C4-2B (cell line): ENCODE results near the gene PGLYRP3.

Experiments used
- H3K27ac ChIP-seq: fragments of 450-650 bp; 2 replicates; pipeline ENCODE4 v1.5.1; 2017
- CTCF ChIP-seq: fragments of 450-650 bp; conservative IDR thresholded peaks from 2 replicates; pipeline ENCODE4 v1.5.1; 2017; ENCODE audit warnings: mild to moderate bottlenecking
- ZFX ChIP-seq: fragments of 450-650 bp; IDR thresholded peaks from 2 replicates; pipeline ENCODE4 v1.6.1; 2017

The PGLYRP3 gene

GRCh38 chr1:153250166-153250565 lies 62.6 kb downstream of the PGLYRP3 start:
- no peak overlapping the region; the same call in 1 of the 2 replicates for H3K27ac ChIP-seq
- TF ChIP-seq CTCF (no peak), ZFX (no peak)

GRCh38 chr1:153248176-153248879 lies 64.4 kb downstream of the PGLYRP3 start:
- no peak for TF ChIP-seq CTCF
- TF ChIP-seq ZFX: no peak
- no peak overlapping the region for H3K27ac ChIP-seq
